Kidney (tissue), 14 donors: Measurements from ENCODE around the gene LRBA. TPM values are rescaled to one million over a fixed set of nuclear protein-coding genes. Genes with fewer than 3 reads are reported as not detected.

Experiments
- DNase-seq, 5 donors: peaks; one replicate each; pipeline ENCODE4 v3.0.0-alpha.2; 2013 to 2020
- FAIRE-seq: peaks from 2 replicates; lab custom pipeline; 2012; peaks lifted over from hg19 to GRCh38; lab: Jason Lieb, UNC
- H3K27ac ChIP-seq, 2 donors: one replicate each; pipeline ENCODE4 v1.7.0; 2013; ENCODE audit warnings: low read depth in 2 of 2, low read length in 2 of 2, inconsistent platforms in 1 of 2
- H3K27me3 ChIP-seq: one replicate; pipeline ENCODE4 v1.7.1; 2013; ENCODE audit warnings: low read length, inconsistent platforms; ENCODE audit not compliant: control insufficient read depth, insufficient read depth
- H3K36me3 ChIP-seq, 3 donors: one replicate each; pipeline versions ENCODE4 v1.7.0 to v1.7.1; 2013; ENCODE audit warnings: low read length in 3 of 3, control low read depth in 1 of 3, inconsistent platforms in 1 of 3; ENCODE audit not compliant: insufficient read depth in 3 of 3, control insufficient read depth in 2 of 3
- H3K4me1 ChIP-seq, 3 donors: one replicate each; pipeline versions ENCODE4 v1.7.0 to v1.7.1; 2013; ENCODE audit warnings: low read length in 3 of 3, inconsistent platforms in 1 of 3, low read depth in 1 of 3; ENCODE audit not compliant: control insufficient read depth in 2 of 3, insufficient read depth in 2 of 3
- H3K4me3 ChIP-seq, 3 donors: one replicate each; pipeline versions ENCODE4 v1.7.0 to v1.8.1; 2013; ENCODE audit warnings: low read length in 3 of 3, control low read depth in 1 of 3, inconsistent platforms in 1 of 3
- H3K9ac ChIP-seq, 3 donors: one replicate each; pipeline versions ENCODE4 v1.7.0 to v1.7.1; 2013; ENCODE audit warnings: low read length in 3 of 3, control low read depth in 1 of 3, inconsistent platforms in 1 of 3
- H3K9me3 ChIP-seq, 3 donors: one replicate each; pipeline versions ENCODE4 v1.7.0 to v1.7.1; 2013; ENCODE audit warnings: low read length in 3 of 3, control low read depth in 1 of 3, inconsistent platforms in 1 of 3; ENCODE audit not compliant: control insufficient read depth in 2 of 3, insufficient read depth in 1 of 3
- intact Hi-C: fragments of 100-400 bp; cut with DNase I; formaldehyde crosslinking; loops from one replicate; pipeline ENCODE4 v1.11.1; 2022
- polyA plus RNA-seq: library from polyadenylated mRNA; stranded (reverse); fragments of 350-450 nt; fragmentation: Illumina TruSeq; extraction: RNeasy Lipid Tissue Mini Kit (QIAGEN cat#74804); gene quantifications from one replicate; pipeline ENCODE4 v1.2.3, GENCODE V29; 2014; ENCODE audit warnings: low read depth, low replicate concordance; ENCODE audit not compliant: insufficient read depth
- total RNA-seq: library from RNA; stranded (reverse); fragmentation: NEBNext Ultra II Directional; extraction: Animal tissue kit (Norgen Biotek cat#: 25700); gene quantifications from one replicate; pipeline ENCODE4 v1.2.1, GENCODE V29; 2021
- TF ChIP-seq, protein P1 (sequence below): IDR thresholded peaks from 3 replicates; pipeline ENCODE4 v1.5.1; 2012; ENCODE audit warnings: mild to moderate bottlenecking, moderate library complexity, borderline replicate concordance; ENCODE audit not compliant: insufficient read depth; ENCODE audit errors: extremely low read depth
- donor health status: control.
- donor health status: control.
- donor health status: control.
- donor health status: control.
- donor health status: control.
- donor health status: DM: yes; HTN: yes; CAD: no.
- donor health status: Normal renal cell carcinoma (clear cell type).

LRBA gene
- total and polyA plus RNA-seq, 2 donors from 2014 or later: 20.3 to 76.7 TPM

DNA sequence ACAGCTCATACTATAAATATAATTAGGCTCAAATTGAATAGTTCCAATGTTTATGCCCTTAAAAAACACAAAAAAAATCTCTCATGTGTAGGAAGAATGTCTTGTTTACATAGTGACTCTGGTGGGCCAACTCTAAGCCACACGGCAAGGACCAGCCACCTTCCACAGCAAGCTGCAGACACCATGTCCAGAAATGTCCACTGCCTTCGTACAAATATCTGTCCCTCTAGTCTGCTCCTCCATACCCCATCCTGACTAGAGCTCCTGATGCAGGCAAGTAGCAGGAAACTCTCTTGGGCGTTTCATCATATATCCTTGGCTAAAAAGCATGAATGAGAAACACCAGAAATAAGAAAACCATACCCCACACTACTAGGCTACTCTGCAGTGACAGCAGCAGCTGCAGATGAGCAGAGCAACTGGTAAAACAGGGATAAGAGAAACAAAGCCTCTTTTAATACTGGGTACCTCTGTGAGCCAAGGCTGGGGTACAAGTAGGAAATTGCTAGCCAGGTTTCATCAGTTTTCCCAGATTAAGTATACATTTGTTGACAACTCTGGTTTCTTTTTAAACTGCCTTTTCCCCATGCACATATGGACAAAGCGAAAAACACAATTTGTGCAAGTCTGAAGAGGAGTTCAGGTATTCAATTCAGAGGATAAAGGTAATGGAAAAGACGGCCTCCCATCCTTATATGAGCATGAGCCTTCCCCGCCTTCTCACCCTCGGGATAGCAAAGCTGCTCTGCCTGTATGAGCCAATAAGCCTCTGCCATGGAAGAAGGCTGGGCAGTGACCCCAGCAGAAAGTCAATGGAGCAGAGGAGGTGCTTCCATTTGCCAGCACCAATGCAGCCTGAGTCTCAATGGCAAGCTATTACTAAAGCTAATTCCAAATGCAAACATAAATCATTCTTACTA, 691.4 kb downstream of the LRBA start:
- H3K36me3 ChIP-seq: peaks cover 0 to 5% (median 0%) of the 10 kb centered on the region in 3 donors
- FAIRE-seq: no peak
- intact Hi-C loops: no loop called here

DNA sequence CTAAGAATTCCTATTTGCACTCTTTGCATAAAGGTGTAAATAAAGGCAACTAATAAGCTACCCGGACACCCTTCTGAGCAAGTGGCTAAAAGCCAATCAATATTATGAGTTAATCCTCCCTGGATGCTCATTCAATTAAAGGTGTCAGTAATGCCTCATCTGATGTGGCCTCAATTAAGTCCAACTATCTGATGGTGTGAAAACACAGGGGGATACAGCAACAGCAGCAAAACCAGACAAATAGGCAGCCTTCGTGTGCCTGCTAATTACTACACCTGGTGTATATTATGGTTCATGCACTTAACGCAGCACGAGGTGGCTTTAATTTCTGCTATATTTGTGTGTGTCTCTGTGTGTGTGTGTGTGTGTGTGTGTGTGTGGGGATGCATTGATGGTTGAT, 692.4 kb downstream of the LRBA start:
- TF ChIP-seq, protein P1, sequence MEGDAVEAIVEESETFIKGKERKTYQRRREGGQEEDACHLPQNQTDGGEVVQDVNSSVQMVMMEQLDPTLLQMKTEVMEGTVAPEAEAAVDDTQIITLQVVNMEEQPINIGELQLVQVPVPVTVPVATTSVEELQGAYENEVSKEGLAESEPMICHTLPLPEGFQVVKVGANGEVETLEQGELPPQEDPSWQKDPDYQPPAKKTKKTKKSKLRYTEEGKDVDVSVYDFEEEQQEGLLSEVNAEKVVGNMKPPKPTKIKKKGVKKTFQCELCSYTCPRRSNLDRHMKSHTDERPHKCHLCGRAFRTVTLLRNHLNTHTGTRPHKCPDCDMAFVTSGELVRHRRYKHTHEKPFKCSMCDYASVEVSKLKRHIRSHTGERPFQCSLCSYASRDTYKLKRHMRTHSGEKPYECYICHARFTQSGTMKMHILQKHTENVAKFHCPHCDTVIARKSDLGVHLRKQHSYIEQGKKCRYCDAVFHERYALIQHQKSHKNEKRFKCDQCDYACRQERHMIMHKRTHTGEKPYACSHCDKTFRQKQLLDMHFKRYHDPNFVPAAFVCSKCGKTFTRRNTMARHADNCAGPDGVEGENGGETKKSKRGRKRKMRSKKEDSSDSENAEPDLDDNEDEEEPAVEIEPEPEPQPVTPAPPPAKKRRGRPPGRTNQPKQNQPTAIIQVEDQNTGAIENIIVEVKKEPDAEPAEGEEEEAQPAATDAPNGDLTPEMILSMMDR: no peak
- Histone ChIP-seq H3K9ac (no peak overlapping the region), H3K4me1 (no peaks in the 10 kb centered on the region), H3K36me3 (peaks cover 0 to 5% (median 0%) of the 10 kb centered on the region in 3 donors), H3K9me3 (no peaks in the 10 kb centered on the region), H3K27me3 (no peaks in the 10 kb centered on the region), H3K4me3 (no peak overlapping the region), H3K27ac (no peak overlapping the region)
- FAIRE-seq (no peak), DNase-seq (no peak)
- intact Hi-C loops: no loop called here

More for the DNA sequence above, 691.4 kb downstream of the LRBA start:
- peak in 1 of 5 donors; percentile 4 for DNase-seq
- Histone ChIP-seq H3K9ac (no peak overlapping the region), H3K27me3 (no peaks in the 10 kb centered on the region), H3K27ac (no peak overlapping the region), H3K4me1 (no peaks in the 10 kb centered on the region), H3K9me3 (no peaks in the 10 kb centered on the region), H3K4me3 (no peak overlapping the region)
- TF ChIP-seq, protein P1: no peak

DNA sequence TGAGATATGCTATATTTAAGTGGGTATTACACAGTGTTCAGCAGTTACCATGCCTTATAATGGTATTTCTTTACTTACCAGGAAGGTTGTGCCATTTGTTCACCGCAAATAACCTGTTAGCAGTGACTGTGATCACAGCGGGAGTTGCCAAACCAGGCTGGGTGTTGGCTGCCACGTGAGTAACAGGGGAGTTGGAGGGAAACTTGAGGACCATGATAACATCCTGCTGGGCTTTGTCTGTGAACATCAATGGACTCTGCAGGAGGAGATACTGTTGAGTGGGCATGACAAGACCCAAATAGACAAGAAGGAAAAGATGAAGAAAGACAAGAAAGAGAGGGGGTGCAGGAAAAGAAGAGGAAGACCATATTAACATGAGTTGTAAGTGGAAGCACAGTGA, 694.0 kb downstream of the LRBA start:
- Histone ChIP-seq H3K36me3 (peaks cover 0 to 5% (median 0%) of the 10 kb centered on the region in 3 donors), H3K9ac (no peak overlapping the region), H3K4me3 (no peak overlapping the region), H3K27me3 (no peaks in the 10 kb centered on the region), H3K4me1 (no peaks in the 10 kb centered on the region), H3K9me3 (no peaks in the 10 kb centered on the region), H3K27ac (no peak overlapping the region)
- DNase-seq: peak in 1 of 5 donors; percentile 37
- FAIRE-seq: no peak
- intact Hi-C loops: no loop called here
- TF ChIP-seq, protein P1: no peak
